HCEC 1CT (cell line): ENCODE data around the gene BBX.

Experiments used
- DNase-seq: peaks from one replicate; pipeline ENCODE4 v3.0.0-alpha.2; 2017

Gene BBX

DNA sequence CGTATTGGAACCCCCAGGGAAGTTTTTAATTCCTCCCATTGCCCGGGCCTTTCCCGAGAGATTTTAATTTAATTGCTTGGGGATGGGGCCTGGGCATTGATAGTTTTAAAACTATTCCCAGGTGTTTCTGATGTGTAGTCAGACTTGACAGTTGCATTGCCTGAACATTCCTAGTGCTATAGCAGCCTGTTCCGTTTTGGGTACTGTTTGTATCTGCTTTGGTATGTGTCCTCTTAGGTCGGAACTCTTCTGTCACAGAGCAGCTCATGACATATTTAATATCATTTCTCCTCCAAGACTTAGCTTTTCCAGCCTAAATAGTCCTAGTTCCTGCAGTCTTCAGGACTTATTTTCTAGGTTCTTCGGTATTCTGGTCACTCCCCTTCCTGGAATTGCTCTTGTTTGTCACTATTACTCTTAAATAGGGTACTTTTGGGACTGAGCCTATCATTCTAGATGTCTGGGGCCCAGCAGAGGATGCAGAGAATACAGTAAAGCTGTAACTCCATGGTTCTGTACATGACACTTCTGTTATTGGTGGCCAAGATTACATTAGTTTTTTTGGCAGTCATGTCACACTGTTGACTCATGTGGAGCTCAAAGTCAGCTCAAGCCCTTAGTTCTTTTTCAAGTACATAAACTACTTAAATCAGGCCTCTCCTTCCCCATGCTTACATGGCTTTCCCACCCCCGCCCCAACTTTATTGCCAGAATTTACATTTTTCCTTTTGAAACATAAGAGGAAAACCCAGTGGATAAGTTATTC lies 81.5 kb downstream of the BBX start:
- peak; percentile 43 for DNase-seq

DNA sequence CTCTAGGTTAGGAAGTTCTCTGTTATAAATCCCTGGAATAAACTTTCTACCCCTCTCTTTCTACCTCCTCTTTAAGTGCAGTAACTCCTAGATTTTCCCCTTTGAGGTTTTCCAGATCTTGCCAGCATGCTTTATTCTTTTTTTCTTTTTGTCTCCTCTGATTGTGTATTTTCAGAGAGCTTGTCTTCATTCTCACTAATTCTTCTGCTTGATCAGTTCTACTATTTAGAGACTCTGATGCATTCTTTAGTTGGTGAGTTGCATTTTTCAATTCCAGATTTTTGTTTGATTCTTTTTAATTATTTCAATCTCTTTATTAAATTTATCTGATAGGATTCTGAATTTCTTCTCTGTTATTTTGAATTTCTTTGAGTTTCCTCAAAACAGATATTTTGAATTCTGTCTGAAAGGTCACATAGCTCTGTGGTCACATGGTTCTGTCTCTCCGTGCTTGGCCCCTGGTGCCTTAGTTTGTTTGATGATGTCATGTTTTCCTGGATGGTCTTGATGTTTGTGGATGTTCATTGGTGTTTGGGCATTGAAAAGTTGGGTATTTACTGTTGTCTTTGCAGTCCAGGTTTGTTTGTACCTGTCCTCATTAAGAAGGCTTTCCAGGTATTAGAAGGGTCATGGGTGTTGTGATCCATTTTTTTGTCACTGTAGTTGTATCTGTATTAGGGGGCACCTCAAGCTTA lies 89.2 kb downstream of the BBX start:
- DNase-seq, result no peak

- no peak for DNase-seq
These were observed 89.9 kb downstream of the BBX start for GRCh38 chr3:107612664-107613084.

DNA sequence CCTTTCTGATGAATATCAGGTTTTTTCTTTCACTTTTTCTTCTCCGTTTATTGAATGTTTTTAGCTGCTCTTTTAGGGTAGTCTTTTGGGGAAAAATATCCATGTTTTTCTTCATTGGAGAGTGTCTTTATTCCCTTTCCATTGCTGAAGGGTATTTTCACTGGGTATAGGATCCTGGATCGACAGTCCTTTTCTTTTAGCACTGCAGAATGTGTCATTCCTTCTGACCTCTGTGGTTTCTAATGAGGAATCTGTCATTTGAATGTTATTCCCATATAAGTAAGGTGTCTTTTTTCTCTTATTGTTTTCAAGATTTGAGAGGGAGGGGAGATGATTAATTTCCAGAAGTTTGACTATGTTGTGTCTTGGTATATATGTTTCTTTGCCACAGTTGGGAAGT lies 96.8 kb downstream of the BBX start:
- DNase-seq, result peak; percentile 48

- DNase-seq, result no peak
These were observed 97.8 kb downstream of the BBX start for GRCh38 chr3:107620534-107620933.

DNA sequence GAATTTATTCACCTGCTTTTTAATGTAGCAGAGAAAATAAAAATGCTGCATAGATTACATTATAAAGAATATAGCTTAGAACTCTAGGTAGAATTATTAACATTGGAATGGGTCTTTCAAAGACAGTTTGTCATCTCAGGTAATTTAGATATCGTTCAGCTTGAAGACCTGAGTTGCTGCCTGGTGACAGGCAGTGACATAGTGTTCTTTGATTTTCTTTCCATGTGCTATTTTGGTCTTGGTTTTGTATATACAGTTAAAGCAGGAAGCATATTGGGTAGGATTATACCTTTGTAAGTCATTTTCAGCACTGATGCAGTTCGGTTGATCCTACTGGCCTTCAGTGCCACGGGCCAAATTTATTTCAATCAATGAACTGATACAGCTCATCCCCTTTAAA lies 98.7 kb downstream of the BBX start:
- no peak for DNase-seq

DNA sequence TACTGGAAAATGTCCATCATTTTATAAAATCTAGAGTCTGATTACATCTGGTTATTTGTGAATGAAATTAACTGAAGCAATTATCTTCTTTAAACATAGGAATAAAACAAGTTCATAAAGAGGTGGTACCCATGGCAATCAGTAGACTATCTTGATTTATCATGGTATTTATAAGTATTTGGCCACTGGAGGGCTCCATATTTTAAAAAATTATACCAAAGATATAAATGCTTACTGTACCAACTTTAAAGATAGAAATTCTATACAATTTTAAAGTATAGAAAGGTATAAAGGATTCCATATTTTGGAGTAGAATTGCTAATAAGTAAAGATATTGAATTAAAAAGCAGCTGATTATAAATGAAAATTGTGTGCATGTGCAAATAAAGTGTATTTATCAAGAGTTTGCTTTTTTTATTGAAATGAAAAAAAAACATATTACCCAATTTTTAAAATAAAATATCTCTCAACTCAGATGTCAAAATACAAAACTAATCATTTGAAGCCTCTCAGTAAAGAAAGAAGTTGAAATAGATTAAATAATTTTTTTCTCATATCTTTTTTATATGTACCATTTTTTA lies 105.3 kb downstream of the BBX start:
- no peak for DNase-seq

DNA sequence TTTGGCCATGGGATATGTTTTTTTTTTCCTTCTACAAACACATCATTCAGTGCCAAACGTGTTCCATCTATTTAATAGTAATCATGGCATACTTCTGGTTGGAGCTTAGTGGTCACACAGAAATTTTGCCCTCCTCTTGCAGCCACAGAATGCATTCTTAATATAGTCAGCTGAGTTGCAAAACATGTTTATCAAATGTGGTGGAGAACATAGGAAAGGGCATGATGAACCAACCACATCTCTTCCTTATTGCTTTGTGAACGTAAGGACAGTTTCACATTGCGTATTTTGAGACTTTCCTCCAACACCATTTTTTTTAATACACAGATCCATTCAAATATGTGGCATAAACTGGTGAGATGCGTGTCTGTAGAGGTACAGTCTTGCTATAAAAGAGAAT lies 106.8 kb downstream of the BBX start:
- DNase-seq, result peak; percentile 17

DNA sequence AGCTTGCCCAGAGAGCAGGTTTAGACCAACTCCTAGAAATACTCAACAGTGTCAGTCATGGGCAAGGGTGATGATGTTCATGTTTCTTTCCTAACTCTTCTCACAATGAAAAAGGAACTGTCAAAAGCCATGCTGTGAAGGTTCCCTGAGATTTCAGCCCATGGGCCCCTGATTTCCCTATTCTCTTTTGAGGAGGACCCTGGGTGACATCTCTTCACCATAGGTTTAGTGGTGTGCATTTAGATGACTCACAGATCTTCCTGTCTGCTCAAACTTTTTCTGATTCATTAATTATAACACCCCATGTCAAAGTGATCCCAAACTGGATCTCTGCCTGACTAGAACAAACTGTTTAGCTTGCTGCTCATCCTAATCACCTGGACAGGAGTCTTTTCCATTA lies 108.0 kb downstream of the BBX start:
- no peak for DNase-seq

GRCh38 chr3:107632576-107632975 lies 109.8 kb downstream of the BBX start:
- no peak for DNase-seq

DNA sequence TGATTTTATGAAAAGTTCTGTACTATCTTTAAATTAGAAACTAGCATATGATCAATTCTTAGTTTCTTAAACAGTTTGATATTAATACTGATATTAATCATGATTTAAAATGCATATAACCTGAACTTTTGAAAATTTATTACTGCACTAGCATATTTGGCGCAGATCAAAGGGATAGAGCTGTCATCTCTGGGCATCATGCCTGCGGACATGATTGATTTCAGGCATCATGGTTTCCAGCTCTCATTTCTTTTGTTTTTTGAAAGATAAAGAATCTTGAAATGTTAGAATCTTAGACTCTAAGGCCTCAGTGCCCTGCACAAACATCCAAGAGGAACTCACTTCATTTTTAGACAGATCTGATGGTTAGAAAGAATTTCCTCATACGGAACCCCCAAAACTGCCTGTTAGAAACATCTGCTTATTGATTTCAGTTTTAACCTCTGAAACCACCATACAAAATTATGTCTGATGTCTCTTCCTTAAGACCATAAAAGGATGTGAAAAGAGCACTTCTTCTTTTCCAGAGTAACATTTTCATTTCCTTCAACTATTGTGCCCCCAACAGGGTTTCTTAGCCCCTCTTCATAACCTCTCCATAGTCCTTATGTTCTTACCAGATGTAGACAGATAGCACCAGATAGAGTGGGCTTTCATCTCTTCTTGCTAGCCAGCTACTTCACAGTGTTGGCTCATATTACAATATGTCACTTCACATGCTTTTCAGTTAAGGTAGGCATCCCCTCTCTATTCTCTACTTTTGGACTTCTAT lies 110.8 kb downstream of the BBX start:
- DNase-seq, result no peak

DNA sequence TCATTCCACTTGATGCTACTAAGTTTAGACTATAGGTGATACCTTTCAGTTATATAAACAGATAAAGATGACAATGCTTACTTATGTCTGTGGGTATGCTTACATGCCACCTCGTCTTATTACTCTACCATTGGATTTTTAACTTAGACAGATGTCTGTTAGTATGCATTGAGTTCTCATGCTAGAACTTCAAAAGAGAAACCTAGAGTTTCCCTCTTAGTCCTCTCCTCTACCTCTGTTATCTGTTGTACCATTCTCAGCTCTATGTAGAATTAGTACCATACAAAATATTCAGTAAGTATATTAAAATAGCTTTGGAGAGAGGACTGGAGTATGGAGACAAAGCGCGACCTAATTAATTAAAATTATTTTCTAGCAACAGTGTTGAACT lies 111.3 kb downstream of the BBX start:
- DNase-seq, result no peak

DNA sequence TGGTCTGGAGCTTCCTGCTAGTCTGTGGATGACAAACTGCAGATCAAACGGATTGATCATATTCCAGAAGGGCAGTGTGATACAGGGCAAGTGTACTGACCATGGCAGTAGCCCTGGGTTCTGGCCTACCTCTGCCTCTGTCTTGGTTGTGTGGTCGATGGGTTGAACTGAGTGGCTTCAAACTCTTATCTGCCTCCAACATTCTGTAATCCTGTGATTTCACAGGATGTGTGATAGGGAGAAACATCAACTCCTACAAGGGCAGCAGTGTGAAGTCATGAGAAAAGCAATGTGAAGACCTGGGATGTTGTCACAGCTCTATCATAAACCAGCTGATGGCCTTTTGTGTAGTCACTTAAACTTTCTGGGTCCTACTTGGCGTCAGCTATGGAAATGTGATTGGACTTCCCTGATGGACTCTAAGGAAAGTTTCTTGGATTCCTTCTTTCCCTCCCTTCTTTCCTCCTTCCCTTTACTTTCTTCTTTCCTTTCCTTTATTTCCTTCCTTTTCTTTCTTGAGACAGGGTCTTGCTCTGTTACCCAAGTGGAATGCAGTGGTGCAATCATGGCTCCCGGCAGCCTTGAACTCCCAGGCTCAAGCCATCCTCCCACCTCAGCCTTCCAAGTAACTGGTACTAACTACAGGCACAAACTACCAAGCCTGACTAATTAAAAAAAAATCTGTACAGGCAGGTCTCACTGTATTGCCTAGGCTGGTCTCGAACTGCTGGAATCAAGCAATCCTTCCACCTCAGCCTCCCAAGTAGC lies 114.8 kb downstream of the BBX start:
- DNase-seq, result no peak

- DNase-seq, result peak; percentile 65
These were observed 119.0 kb downstream of the BBX start for GRCh38 chr3:107641572-107642307.

GRCh38 chr3:107643038-107643883 lies 120.5 kb downstream of the BBX start:
- DNase-seq, result peak; percentile 39

DNA sequence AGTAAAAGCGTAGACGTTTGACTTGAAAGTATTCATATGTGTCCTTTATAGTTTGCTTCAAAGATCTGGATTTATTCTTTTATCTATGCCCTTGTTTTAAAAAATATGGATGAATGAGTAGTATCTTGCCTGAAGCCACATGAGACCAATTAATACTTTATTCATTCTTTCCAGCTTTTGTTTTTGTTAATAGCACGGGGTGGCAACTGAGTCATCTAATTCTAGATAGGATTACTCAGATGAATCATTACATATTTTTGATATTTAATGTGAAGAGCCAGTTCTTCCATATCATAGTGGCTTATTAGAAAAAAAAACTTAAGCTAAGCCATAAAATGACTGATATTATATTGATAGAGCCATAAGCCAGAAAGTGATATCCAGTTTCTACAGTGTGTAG lies 121.9 kb downstream of the BBX start:
- DNase-seq, result peak; percentile 75

- no peak for DNase-seq
These were observed 128.0 kb downstream of the BBX start for GRCh38 chr3:107650788-107651187.

GRCh38 chr3:107651782-107652181 lies 129.0 kb downstream of the BBX start:
- DNase-seq, result no peak

DNA sequence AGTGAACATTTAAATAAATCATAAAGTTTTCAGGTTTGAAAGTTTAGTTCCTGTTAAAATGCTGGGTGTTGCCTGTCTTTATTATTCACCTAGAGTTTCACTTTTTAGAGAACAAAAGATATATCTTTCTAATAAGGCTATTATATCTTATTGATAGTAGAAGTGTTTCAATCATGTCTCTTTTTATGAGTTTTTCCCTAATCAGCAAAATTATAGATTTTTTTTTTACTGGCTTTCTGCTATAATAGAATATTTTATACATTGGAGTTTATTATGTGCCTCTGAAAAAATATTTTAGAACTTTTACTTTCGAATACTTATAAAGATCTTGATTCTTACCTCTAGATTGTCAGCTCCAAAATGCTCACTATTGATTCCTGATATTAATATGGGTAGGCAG lies 131.5 kb downstream of the BBX start:
- DNase-seq, result no peak

DNA sequence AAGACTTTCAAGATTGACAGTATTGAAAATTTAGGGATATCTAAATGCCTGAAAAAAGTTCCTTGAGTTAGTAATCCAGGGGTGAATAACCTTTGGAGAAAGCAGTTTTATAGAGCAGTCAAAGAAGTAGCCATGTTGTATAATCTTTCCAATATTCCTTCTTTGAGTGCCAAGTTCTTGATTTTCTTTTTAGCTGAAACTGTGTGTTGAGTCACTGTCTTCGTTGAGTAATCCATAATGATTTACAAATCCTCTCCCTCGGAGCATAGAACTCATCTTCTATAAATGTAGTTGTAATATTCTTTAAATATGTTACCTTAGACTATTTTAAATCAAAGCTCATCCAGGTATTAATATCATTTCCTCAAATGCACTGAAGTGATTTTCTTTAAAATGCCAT lies 135.2 kb downstream of the BBX start:
- peak; percentile 77 for DNase-seq
